Measurements from ENCODE around the gene DMKN. TPM values are rescaled to one million over a fixed set of nuclear protein-coding genes. Genes with fewer than 3 reads are reported as not detected.
A peak's percentile ranks its signal among the peaks of the same experiment; 100 is the strongest.

The DMKN gene
- total and polyA plus RNA-seq, 9 of the 15 experiments (the other 6 are each of a cell fraction or from before 2014, with no cell fraction given) = 0.36 to 0.53 TPM; not detected in 7

GRCh38 chr19:35495107-35496064, 18.1 kb downstream of the DMKN start (continued):
- no peak for TF ChIP-seq ZFP36 (IDR thresholded peaks at IDR 0.05; ENCODE audit: low read depth, low read length, partially characterized antibody)
- peak; percentile 68; the same call in 1 of the 2 replicates for TF ChIP-seq RB1 (IDR thresholded peaks at IDR 0.05; ENCODE audit: low read depth)
- TF ChIP-seq ZEB2 (IDR thresholded peaks at IDR 0.05) = no peak

- H2AFZ ChIP-seq (ENCODE audit: low read depth, low read length) = no peak overlapping the region
- in situ Hi-C loops (cut with MboI) = no loop called here
- ChIA-PET POLR2A (no interaction called here), CTCF (ENCODE audit: low intra/inter-chr PET ratio) (interaction anchor here (2.3 kb wide), 1 partner anchor 141 kb away, joined by 17 read pairs; no protein-coding TSS in a partner anchor)
- no peak for FAIRE-seq
- no peaks in the 10 kb centered on the region for H3K79me2 ChIP-seq (ENCODE audit: control insufficient read depth, insufficient read depth, low read length)
- H3K9ac ChIP-seq (ENCODE audit: insufficient read depth in 1 of 2, low read depth in 2 of 2, low read length in 2 of 2) = no peak overlapping the region
- intact Hi-C loops (cut with micrococcal nuclease) = no loop called here
- H3K4me1 ChIP-seq (replicated peaks in 1 of 2; ENCODE audit: control insufficient read depth in 2 of 2, insufficient read depth in 2 of 2, low read length in 2 of 2) = peaks cover 5 to 15% of the 10 kb centered on the region in 2 experiments; a peak in 4 of 5 replicates
- peaks cover 34 to 80% of the 10 kb centered on the region in 2 experiments for H3K27me3 ChIP-seq (ENCODE audit: control insufficient read depth in 2 of 2, insufficient read depth in 2 of 2, low read length in 2 of 2)
- ATAC-seq = no peak
- BruUV-seq (replicated peaks) = no TSS peak
- no peak for DNase-seq (ENCODE audit: extremely low read depth in 1 of 4, low spot score in 3 of 4)
- H3K4me3 ChIP-seq = no peak overlapping the region
- no peaks in the 10 kb centered on the region for H3K36me3 ChIP-seq (ENCODE audit: control insufficient read depth, insufficient read depth, low read length)
- H3K9me3 ChIP-seq (replicated peaks; ENCODE audit: control insufficient read depth, insufficient read depth, low read depth, low read length) = no peaks in the 10 kb centered on the region
- H3K27ac ChIP-seq (ENCODE audit: extremely low read depth, low read depth, low read length) = no peak overlapping the region
- H4K20me1 ChIP-seq (replicated peaks; ENCODE audit: control insufficient read depth, insufficient read depth, low read length) = peaks cover 3% of the 10 kb centered on the region; the same call in 1 of the 2 replicates
- 15% methylated on average over 9 of the region's 9 CpGs for WGBS (ENCODE audit: insufficient coverage, low coverage, missing lambda C conversion rate)
- H3K4me2 ChIP-seq (ENCODE audit: insufficient read depth, low read length) = no peak overlapping the region
- no peaks in the 10 kb centered on the region for H3K9me1 ChIP-seq (ENCODE audit: control insufficient read depth, insufficient read depth, low read length)
- TF ChIP-seq MEF2A (IDR thresholded peaks at IDR 0.05; ENCODE audit: control insufficient read depth, low read depth, low read length) (no peak), TRIM28 (IDR thresholded peaks at IDR 0.05) (no peak), ZNF696 (CRISPR knock-in tag; conservative IDR thresholded peaks at IDR 0.05) (no peak), UBTF (IDR thresholded peaks at IDR 0.05; ENCODE audit: borderline replicate concordance in 1 of 2, low read depth in 2 of 2, low read length in 2 of 2) (no peak), BCL6 (CRISPR knock-in tag; IDR thresholded peaks at IDR 0.05) (no peak), IRF9 (tag; IDR thresholded peaks at IDR 0.05) (no peak), RBFOX2 (IDR thresholded peaks at IDR 0.05; ENCODE audit: low read depth, low read length) (no peak), ZNF431 (CRISPR knock-in tag; IDR thresholded peaks at IDR 0.05) (no peak), HMG20B (CRISPR knock-in tag; IDR thresholded peaks at IDR 0.05) (no peak), CBX3 (IDR thresholded peaks at IDR 0.05; ENCODE audit: borderline replicate concordance in 1 of 2, low read length in 2 of 2) (no peak)
Measured at GRCh38 chr19:35493971-35494370, 19.5 kb downstream of the DMKN start.
